Measurements from ENCODE around the gene NEK11.
"Not testable (repeated sequence)": the region's sequence is repeated elsewhere in the genome, so short reads cannot be mapped to it uniquely, and the experiment has no call there.

Gene NEK11

DNA sequence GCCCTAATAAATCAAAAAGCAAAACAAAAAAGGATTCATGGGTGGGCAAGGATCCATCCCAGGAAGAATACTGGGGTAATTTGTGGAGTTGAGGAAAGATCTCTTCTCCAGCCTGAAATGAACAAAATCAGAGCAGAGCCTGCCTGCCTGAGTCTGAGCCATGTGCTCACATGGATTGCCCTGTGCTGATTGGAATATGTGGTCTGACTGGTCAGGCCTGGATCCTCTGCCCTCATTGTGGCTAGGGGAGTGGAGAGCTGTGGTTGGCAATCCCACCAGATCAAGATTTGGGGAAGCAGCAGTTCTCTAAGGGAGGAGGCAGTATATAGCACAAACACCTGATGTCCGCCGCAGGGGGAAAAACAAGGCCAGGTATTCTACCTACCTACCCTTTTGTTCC is 348.1 kb downstream of the NEK11 start:
- TF ChIP-seq, protein P1, sequence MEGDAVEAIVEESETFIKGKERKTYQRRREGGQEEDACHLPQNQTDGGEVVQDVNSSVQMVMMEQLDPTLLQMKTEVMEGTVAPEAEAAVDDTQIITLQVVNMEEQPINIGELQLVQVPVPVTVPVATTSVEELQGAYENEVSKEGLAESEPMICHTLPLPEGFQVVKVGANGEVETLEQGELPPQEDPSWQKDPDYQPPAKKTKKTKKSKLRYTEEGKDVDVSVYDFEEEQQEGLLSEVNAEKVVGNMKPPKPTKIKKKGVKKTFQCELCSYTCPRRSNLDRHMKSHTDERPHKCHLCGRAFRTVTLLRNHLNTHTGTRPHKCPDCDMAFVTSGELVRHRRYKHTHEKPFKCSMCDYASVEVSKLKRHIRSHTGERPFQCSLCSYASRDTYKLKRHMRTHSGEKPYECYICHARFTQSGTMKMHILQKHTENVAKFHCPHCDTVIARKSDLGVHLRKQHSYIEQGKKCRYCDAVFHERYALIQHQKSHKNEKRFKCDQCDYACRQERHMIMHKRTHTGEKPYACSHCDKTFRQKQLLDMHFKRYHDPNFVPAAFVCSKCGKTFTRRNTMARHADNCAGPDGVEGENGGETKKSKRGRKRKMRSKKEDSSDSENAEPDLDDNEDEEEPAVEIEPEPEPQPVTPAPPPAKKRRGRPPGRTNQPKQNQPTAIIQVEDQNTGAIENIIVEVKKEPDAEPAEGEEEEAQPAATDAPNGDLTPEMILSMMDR (conservative IDR thresholded peaks at IDR 0.05; ENCODE audit: low read length) = no peak
- H3K4me3 ChIP-seq (ENCODE audit: low read length) = no peak overlapping the region
- no peak for DNase-seq (ENCODE audit: low read depth)

GRCh38 chr3:131380821-131381444 is 354.3 kb downstream of the NEK11 start:
- H3K4me3 ChIP-seq (ENCODE audit: low read length) = peak overlapping the region; percentile 74
- not testable (repeated sequence) for DNase-seq (ENCODE audit: low read depth)

GRCh38 chr3:131381445-131382291 is 355.0 kb downstream of the NEK11 start, which contains the start of gene NUDT16:
Gene NUDT16, plus strand, starts transcription at chr3:131381774. Its CDS starts 31 bp downstream, at chr3:131381805.
- peak; percentile 99 for DNase-seq (ENCODE audit: low read depth)
- peak within 1 kb of the TSS; percentile 85 for H3K4me3 ChIP-seq (ENCODE audit: low read length)
- TF ChIP-seq, protein P1 (conservative IDR thresholded peaks at IDR 0.05; ENCODE audit: low read length) = no peak

DNA sequence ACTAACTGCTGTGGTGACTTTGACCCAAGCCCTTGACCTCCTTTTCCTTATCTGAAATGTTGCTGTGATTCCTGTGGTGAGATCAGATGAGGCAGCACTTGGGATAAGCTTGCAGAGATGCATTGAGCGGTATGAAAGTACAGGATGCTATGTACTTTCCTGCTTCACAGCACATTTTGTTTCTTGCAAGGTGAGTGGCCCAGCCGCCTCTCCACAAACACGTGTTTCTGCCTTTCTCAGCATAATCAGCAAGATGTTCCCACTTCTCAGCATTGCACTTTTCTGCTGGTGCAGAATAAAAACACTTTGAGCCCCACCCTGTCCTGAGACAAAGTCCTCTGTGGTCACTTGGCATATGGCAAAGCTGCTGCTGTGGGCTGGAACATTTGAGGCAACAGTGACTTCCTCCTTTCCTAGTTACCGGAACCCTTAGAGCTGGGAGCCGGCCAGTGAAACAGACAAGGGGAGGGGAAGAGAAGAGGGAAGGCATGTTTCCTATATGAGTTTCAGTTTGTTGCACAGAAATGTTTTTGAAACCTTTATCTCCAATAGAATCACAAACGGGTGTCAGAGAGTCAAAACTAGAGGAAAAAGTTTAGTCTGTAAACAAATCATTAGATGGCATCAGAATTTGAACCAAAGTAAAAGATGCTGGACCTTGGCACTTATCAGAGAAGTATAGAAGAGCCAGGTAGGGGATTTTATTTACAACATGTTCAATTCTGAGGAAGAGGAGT is 359.9 kb downstream of the NEK11 start:
- no peak overlapping the region for H3K4me3 ChIP-seq (ENCODE audit: low read length)
- peak; percentile 18 for DNase-seq (ENCODE audit: low read depth)
- TF ChIP-seq, protein P1 (conservative IDR thresholded peaks at IDR 0.05; ENCODE audit: low read length) = no peak

DNA sequence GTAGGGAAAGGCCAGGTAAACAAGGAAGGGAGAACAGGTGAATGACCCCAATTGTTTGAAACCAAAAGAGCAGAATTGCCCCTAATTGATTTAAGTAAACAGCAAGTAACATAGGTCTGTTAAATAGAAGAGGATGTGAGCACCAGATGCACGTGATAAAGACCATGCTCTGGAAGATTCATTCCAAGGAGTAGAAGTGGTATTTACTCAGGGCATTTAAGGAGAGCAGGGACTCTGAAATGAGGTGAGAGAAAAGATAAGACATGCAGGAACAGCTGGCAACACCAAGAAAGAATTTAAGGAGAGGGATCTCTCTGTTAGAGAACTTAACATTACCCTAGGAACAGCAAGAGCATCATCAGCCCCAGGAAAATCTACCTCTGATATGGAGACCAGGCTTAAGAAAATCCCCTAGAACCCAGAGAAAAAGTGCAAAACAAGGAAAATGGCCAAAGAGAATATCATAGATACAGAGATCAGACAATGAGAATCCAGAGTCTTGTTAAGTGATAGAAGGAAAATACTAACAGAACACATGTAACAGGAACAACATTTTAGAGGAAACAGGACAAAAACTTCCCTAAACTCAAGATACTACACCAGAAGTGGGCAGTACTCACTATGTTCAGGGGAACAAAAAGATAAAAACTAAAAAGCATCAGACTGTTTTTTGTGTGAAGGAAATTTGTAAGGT is 361.3 kb downstream of the NEK11 start:
- no peak for DNase-seq (ENCODE audit: low read depth)
- no peak overlapping the region for H3K4me3 ChIP-seq (ENCODE audit: low read length)
- TF ChIP-seq, protein P1 (conservative IDR thresholded peaks at IDR 0.05; ENCODE audit: low read length) = no peak

GRCh38 chr3:131388490-131388799 is 361.8 kb downstream of the NEK11 start:
- peak; percentile 41 for DNase-seq (ENCODE audit: low read depth)
- no peak overlapping the region for H3K4me3 ChIP-seq (ENCODE audit: low read length)
- TF ChIP-seq, protein P1 (conservative IDR thresholded peaks at IDR 0.05; ENCODE audit: low read length) = no peak

- no peak for DNase-seq (ENCODE audit: low read depth)
Observed at GRCh38 chr3:131390331-131390730, 363.7 kb downstream of the NEK11 start.

More at GRCh38 chr3:131390331-131390730, 363.7 kb downstream of the NEK11 start:
- H3K4me3 ChIP-seq (ENCODE audit: low read length) = no peak overlapping the region
- TF ChIP-seq, protein P1 (conservative IDR thresholded peaks at IDR 0.05; ENCODE audit: low read length) = no peak

Data from AG10803 (cell line).